Measurements from ENCODE around the gene FGF9.

FGF9 gene

GRCh38 chr13:21709697-21710096 is 38.8 kb downstream of the FGF9 start:
- no peak for DNase-seq (ENCODE audit: extremely low read depth, low read depth)
- no peak for TF ChIP-seq CTCF (IDR thresholded peaks at IDR 0.05; ENCODE audit: low read depth, low read length)

- TF ChIP-seq CTCF (IDR thresholded peaks at IDR 0.05; ENCODE audit: low read depth, low read length) = no peak
- no peak for DNase-seq (ENCODE audit: extremely low read depth, low read depth)
These were observed 39.3 kb downstream of the FGF9 start for GRCh38 chr13:21710163-21710562.

- no peak for TF ChIP-seq CTCF (IDR thresholded peaks at IDR 0.05; ENCODE audit: low read depth, low read length)
These were observed 46.9 kb downstream of the FGF9 start for GRCh38 chr13:21717817-21718216.

GRCh38 chr13:21719463-21719862 is 48.6 kb downstream of the FGF9 start:
- DNase-seq (ENCODE audit: extremely low read depth, low read depth) = no peak
- TF ChIP-seq CTCF (IDR thresholded peaks at IDR 0.05; ENCODE audit: low read depth, low read length) = no peak

More at GRCh38 chr13:21717817-21718216, 46.9 kb downstream of the FGF9 start:
- no peak for DNase-seq (ENCODE audit: extremely low read depth, low read depth)

GRCh38 chr13:21723807-21724505 is 53.1 kb downstream of the FGF9 start:
- DNase-seq (ENCODE audit: extremely low read depth, low read depth) = no peak
- no peak for TF ChIP-seq CTCF (IDR thresholded peaks at IDR 0.05; ENCODE audit: low read depth, low read length)

GRCh38 chr13:21730186-21730880 is 59.5 kb downstream of the FGF9 start:
- no peak for DNase-seq (ENCODE audit: extremely low read depth, low read depth)
- TF ChIP-seq CTCF (IDR thresholded peaks at IDR 0.05; ENCODE audit: low read depth, low read length) = no peak

- no peak for DNase-seq (ENCODE audit: extremely low read depth, low read depth)
- no peak for TF ChIP-seq CTCF (IDR thresholded peaks at IDR 0.05; ENCODE audit: low read depth, low read length)
These were observed 62.8 kb downstream of the FGF9 start for GRCh38 chr13:21733475-21734263.
